Measurements from ENCODE around the gene PRAMEF18. TPM values are rescaled to one million over a fixed set of nuclear protein-coding genes. Genes with fewer than 3 reads are reported as not detected.
"Not testable (repeated sequence)": the region's sequence is repeated elsewhere in the genome, so short reads cannot be mapped to it uniquely, and the experiment has no call there.

PRAMEF18 gene
- total RNA-seq, 2 experiments from 2014 or later = not detected

GRCh38 chr1:13230601-13231000 is 4.6 kb upstream of the PRAMEF18 start:
- H3K9me2 ChIP-seq (ENCODE audit: insufficient read depth, low read length); DNase-seq (ENCODE audit: low spot score); H4K20me1 ChIP-seq (ENCODE audit: insufficient read depth, low read length); BruUV-seq (replicated peaks); H3K4me2 ChIP-seq (ENCODE audit: low read length); POLR2A ChIA-PET; H3K4me1 ChIP-seq (ENCODE audit: insufficient read depth, low read length, poor library complexity, severe bottlenecking); H3K27ac ChIP-seq (ENCODE audit: low read depth, low read length, poor library complexity, severe bottlenecking); intact Hi-C loops (cut with micrococcal nuclease; ENCODE audit: unreplicated experiment); H3K4me3 ChIP-seq (ENCODE audit: low read depth, low read length, poor library complexity, severe bottlenecking); H3K36me3 ChIP-seq (ENCODE audit: insufficient read depth, low read length); H2AFZ ChIP-seq (ENCODE audit: low read length); H3K79me2 ChIP-seq (ENCODE audit: insufficient read depth, low read depth, low read length); CTCF ChIA-PET (ENCODE audit: unreplicated experiment); H3K9me3 ChIP-seq (ENCODE audit: low read length): not testable (repeated sequence)

- BruUV-seq (replicated peaks); CTCF ChIA-PET (ENCODE audit: unreplicated experiment): not testable (repeated sequence)
Measured at GRCh38 chr1:13230096-13230495, 4.1 kb upstream of the PRAMEF18 start.

GRCh38 chr1:13228343-13228781 is 2.4 kb upstream of the PRAMEF18 start:
- Histone ChIP-seq H3K4me1 (ENCODE audit: insufficient read depth, low read length, poor library complexity, severe bottlenecking) (no peaks in the 10 kb centered on the region), H3K4me3 (ENCODE audit: low read depth, low read length, poor library complexity, severe bottlenecking) (no peak overlapping the region), H3K27ac (ENCODE audit: low read depth, low read length, poor library complexity, severe bottlenecking) (no peak overlapping the region), H3K9me2 (ENCODE audit: insufficient read depth, low read length) (no peaks in the 10 kb centered on the region), H3K36me3 (ENCODE audit: insufficient read depth, low read length) (no peaks in the 10 kb centered on the region), H4K20me1 (ENCODE audit: insufficient read depth, low read length) (no peaks in the 10 kb centered on the region), H3K79me2 (ENCODE audit: insufficient read depth, low read depth, low read length) (no peaks in the 10 kb centered on the region), H3K9me3 (ENCODE audit: low read length) (no peaks in the 10 kb centered on the region), H3K4me2 (ENCODE audit: low read length) (no peak overlapping the region), H2AFZ (ENCODE audit: low read length) (no peak overlapping the region)
- BruUV-seq (replicated peaks) = no TSS peak
- peak; percentile 44 for DNase-seq (ENCODE audit: low spot score)
- intact Hi-C loops (cut with micrococcal nuclease; ENCODE audit: unreplicated experiment) = no loop called here
- ChIA-PET POLR2A (no interaction called here), CTCF (ENCODE audit: unreplicated experiment) (no interaction called here)
- no peak for TF ChIP-seq EZH2phosphoT487 (IDR thresholded peaks at IDR 0.05; ENCODE audit: borderline replicate concordance, low read depth, low read length)
- peak; percentile 79 for TF ChIP-seq CTCF (conservative IDR thresholded peaks at IDR 0.05; ENCODE audit: low read length)

More at GRCh38 chr1:13230096-13230495, 4.1 kb upstream of the PRAMEF18 start:
- H4K20me1 ChIP-seq (ENCODE audit: insufficient read depth, low read length); H3K9me3 ChIP-seq (ENCODE audit: low read length); DNase-seq (ENCODE audit: low spot score); intact Hi-C loops (cut with micrococcal nuclease; ENCODE audit: unreplicated experiment); H3K4me2 ChIP-seq (ENCODE audit: low read length); H3K4me3 ChIP-seq (ENCODE audit: low read depth, low read length, poor library complexity, severe bottlenecking); H3K36me3 ChIP-seq (ENCODE audit: insufficient read depth, low read length); H2AFZ ChIP-seq (ENCODE audit: low read length); POLR2A ChIA-PET; H3K27ac ChIP-seq (ENCODE audit: low read depth, low read length, poor library complexity, severe bottlenecking); H3K9me2 ChIP-seq (ENCODE audit: insufficient read depth, low read length); H3K4me1 ChIP-seq (ENCODE audit: insufficient read depth, low read length, poor library complexity, severe bottlenecking); H3K79me2 ChIP-seq (ENCODE audit: insufficient read depth, low read depth, low read length): not testable (repeated sequence)

GRCh38 chr1:13227271-13228055 is 1.5 kb upstream of the PRAMEF18 start:
- H3K9me2 ChIP-seq (ENCODE audit: insufficient read depth, low read length); BruUV-seq (replicated peaks); intact Hi-C loops (cut with micrococcal nuclease; ENCODE audit: unreplicated experiment); H3K79me2 ChIP-seq (ENCODE audit: insufficient read depth, low read depth, low read length); H3K4me3 ChIP-seq (ENCODE audit: low read depth, low read length, poor library complexity, severe bottlenecking); H3K36me3 ChIP-seq (ENCODE audit: insufficient read depth, low read length); H4K20me1 ChIP-seq (ENCODE audit: insufficient read depth, low read length); H2AFZ ChIP-seq (ENCODE audit: low read length); H3K4me1 ChIP-seq (ENCODE audit: insufficient read depth, low read length, poor library complexity, severe bottlenecking); CTCF ChIA-PET (ENCODE audit: unreplicated experiment); H3K27ac ChIP-seq (ENCODE audit: low read depth, low read length, poor library complexity, severe bottlenecking); DNase-seq (ENCODE audit: low spot score); H3K9me3 ChIP-seq (ENCODE audit: low read length); H3K4me2 ChIP-seq (ENCODE audit: low read length); POLR2A ChIA-PET: not testable (repeated sequence)

Data from OCI-LY7 (cell line).